ENCODE results near the gene SRA1. TPM values are rescaled to one million over a fixed set of nuclear protein-coding genes. Genes with fewer than 3 reads are reported as not detected.

The SRA1 gene
- total and polyA plus RNA-seq, 2 of the 8 experiments (the other 6 are each of a cell fraction or from before 2014, with no cell fraction given) = 27.4 to 39.4 TPM

- ChIA-PET CTCF (ENCODE audit: partially characterized antibody) (interaction anchor here (1.3 kb wide), 1 partner anchor 10 kb away, joined by 3 read pairs; no protein-coding TSS in a partner anchor), POLR2A (ENCODE audit: partially characterized antibody) (interaction anchor here (0.6 kb wide), 1 partner anchor 245 kb away, joined by 4 read pairs; no protein-coding TSS in a partner anchor)
- Histone ChIP-seq H3K27me3 (replicated peaks in 1 of 4; ENCODE audit: control insufficient read depth in 3 of 4, extremely low read depth in 1 of 4, insufficient read depth in 3 of 4, low read length in 3 of 4) (no peaks in the 10 kb centered on the region), H3K4ac (replicated peaks; ENCODE audit: insufficient read length, low read depth, low read length) (no peak overlapping the region), H3K14ac (ENCODE audit: insufficient read length) (no peak overlapping the region), H3K27ac (ENCODE audit: low read depth, low read length) (no peak overlapping the region), H3K79me2 (ENCODE audit: control insufficient read depth in 1 of 2, insufficient read depth in 2 of 2, low read length in 2 of 2) (no peaks in the 10 kb centered on the region), H3K18ac (ENCODE audit: extremely low read depth, low read length) (no peak overlapping the region), H4K5ac (ENCODE audit: insufficient read length, low read depth, low read length) (no peak overlapping the region), H2BK120ac (replicated peaks; ENCODE audit: low read depth, low read length) (no peak overlapping the region), H3K56ac (replicated peaks; ENCODE audit: insufficient read length, low read depth, low read length) (no peak overlapping the region), H4K8ac (ENCODE audit: extremely low read depth, insufficient read depth, low read length) (no peak overlapping the region), H3K4me2 (ENCODE audit: insufficient read depth in 1 of 2, low read depth in 2 of 2, low read length in 2 of 2) (no peak overlapping the region), H3K9me3 (ENCODE audit: insufficient read depth in 2 of 2, low read depth in 1 of 2, low read length in 1 of 2) (no peaks in the 10 kb centered on the region), H2BK12ac (ENCODE audit: low read depth, low read length) (no peak overlapping the region), H2BK20ac (ENCODE audit: low read length) (no peak overlapping the region), H2BK5ac (ENCODE audit: low read depth, low read length) (no peak overlapping the region), H2AFZ (ENCODE audit: low read length) (no peak overlapping the region), H3K4me1 (replicated peaks in 1 of 4; ENCODE audit: control insufficient read depth in 3 of 4, insufficient read depth in 4 of 4, low read length in 3 of 4) (no peaks in the 10 kb centered on the region), H4K20me1 (replicated peaks in 1 of 2; ENCODE audit: control insufficient read depth in 1 of 2, insufficient read depth in 2 of 2, low read length in 2 of 2) (no peaks in the 10 kb centered on the region), H4K91ac (replicated peaks; ENCODE audit: insufficient read length, low read length) (no peak overlapping the region), H2BK15ac (ENCODE audit: low read length) (no peak overlapping the region), H2AK5ac (ENCODE audit: low read depth, low read length) (no peak overlapping the region), H3K79me1 (ENCODE audit: low read depth, low read length) (no peaks in the 10 kb centered on the region), H3K4me3 (ENCODE audit: extremely low read depth in 1 of 4, insufficient read depth in 2 of 4, low read depth in 3 of 4, low read length in 4 of 4) (no peak overlapping the region), H3K23ac (ENCODE audit: insufficient read length) (no peak overlapping the region), H3K23me2 (ENCODE audit: low read depth, low read length) (no peaks in the 10 kb centered on the region), H3K36me3 (ENCODE audit: control insufficient read depth in 2 of 4, insufficient read depth in 4 of 4, low read length in 3 of 4) (no peaks in the 10 kb centered on the region), H3K9ac (replicated peaks in 1 of 4; ENCODE audit: extremely low read depth in 1 of 4, low read depth in 3 of 4, low read length in 3 of 4) (no peak overlapping the region)
- no peak for DNase-seq (ENCODE audit: low read depth in 1 of 2, low spot score in 2 of 2)
- TF ChIP-seq, protein P1, sequence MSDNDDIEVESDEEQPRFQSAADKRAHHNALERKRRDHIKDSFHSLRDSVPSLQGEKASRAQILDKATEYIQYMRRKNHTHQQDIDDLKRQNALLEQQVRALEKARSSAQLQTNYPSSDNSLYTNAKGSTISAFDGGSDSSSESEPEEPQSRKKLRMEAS (IDR thresholded peaks at IDR 0.05) = no peak
- TF ChIP-seq FOSL1 (IDR thresholded peaks at IDR 0.05; ENCODE audit: insufficient read depth, low read depth, low read length) (no peak), EGR1 (IDR thresholded peaks at IDR 0.05; ENCODE audit: borderline replicate concordance, low read depth, low read length) (no peak), RNF2 (IDR thresholded peaks at IDR 0.05; ENCODE audit: borderline replicate concordance, low read depth, low read length, missing control alignments, poor library complexity, severe bottlenecking) (no peak), BACH1 (IDR thresholded peaks at IDR 0.05; ENCODE audit: low read length) (no peak), RFX5 (IDR thresholded peaks at IDR 0.05; ENCODE audit: borderline replicate concordance, low read depth, low read length) (no peak), TEAD4 (IDR thresholded peaks at IDR 0.05; ENCODE audit: low read depth, low read length) (no peak), CHD1 (IDR thresholded peaks at IDR 0.05; ENCODE audit: low read depth, low read length) (no peak), E2F6 (IDR thresholded peaks at IDR 0.05) (no peak), USF2 (IDR thresholded peaks at IDR 0.05; ENCODE audit: low read length) (no peak)
- no peak for FAIRE-seq
These were observed 42.8 kb upstream of the SRA1 start for GRCh38 chr5:140600096-140600495.

All from H1 (cell line).